Ovary (tissue), 9 donors: Measurements from ENCODE around the gene LSAMP. TPM values are rescaled to one million over a fixed set of nuclear protein-coding genes. Genes with fewer than 3 reads are reported as not detected.

Source experiments
- DNase-seq, 5 donors: peaks; one replicate each; pipeline ENCODE4 v3.0.0-alpha.2; 2019 to 2020
- H3K27ac ChIP-seq, 2 donors: fragments of 200-600 bp; one replicate each; pipeline versions ENCODE4 v1.5.1 to v1.8.0; 2019 to 2022
- H3K27me3 ChIP-seq: fragments of 200-600 bp; one replicate; pipeline ENCODE4 v1.8.0; 2022
- H3K36me3 ChIP-seq: fragments of 200-600 bp; sonication (generic); one replicate; pipeline ENCODE4 v1.5.1; 2019
- H3K4me1 ChIP-seq: one replicate; pipeline ENCODE4 v1.8.1; 2013; ENCODE audit warnings: mild to moderate bottlenecking, moderate library complexity; ENCODE audit not compliant: insufficient read depth
- H3K4me3 ChIP-seq: fragments of 200-600 bp; sonication (generic); one replicate; pipeline ENCODE4 v1.5.1; 2017
- H3K9me3 ChIP-seq, 2 donors: fragments of 200-600 bp in 1 of 2; sonication (generic) in 1 of 2; one replicate each; pipeline versions ENCODE4 v1.5.1 to v1.8.1; 2013 to 2019; ENCODE audit warnings: mild to moderate bottlenecking in 1 of 2, moderate library complexity in 1 of 2
- EP300 ChIP-seq: sonication (generic); formaldehyde crosslinking; IDR thresholded peaks from one replicate; pipeline ENCODE4 v1.6.1; 2017; ENCODE audit warnings: antibody characterized with exemption
- POLR2A ChIP-seq: fragments of 450-650 bp; IDR thresholded peaks from one replicate; pipeline ENCODE4 v1.6.1; 2017; ENCODE audit warnings: antibody characterized with exemption, mild to moderate bottlenecking, moderate library complexity
- WGBS, 3 donors: extraction: QIAGEN DNeasy Blood & Tissue Kit in 1 of 3; methylation state at CpG; one replicate each; pipeline versions ENCODE4 v1.1.5 to v1.1.7; 2013 to 2017; 5-methylcytosine and 5-hydroxymethylcytosine counted together
- intact Hi-C, 4 donors: fragments of 100-400 bp; cut with DNase I; formaldehyde crosslinking; loops; one replicate each; pipeline versions ENCODE4 v1.11.0 to v1.15.1; 2022 to 2023
- polyA plus RNA-seq, 2 donors: library from polyadenylated mRNA; stranded (reverse); fragments of 200-250 nt in 1 of 2; fragments of 350-450 nt in 1 of 2; fragmentation: Illumina TruSeq in 1 of 2; extraction: RNeasy Lipid Tissue Mini Kit (QIAGEN cat#74804) in 1 of 2; gene quantifications; one replicate each; pipeline ENCODE4 v1.2.3, GENCODE V29; 2013 to 2014
- total RNA-seq, 7 donors: library from RNA; depleted of rRNA in 2 of 7; stranded (reverse); fragments of >200 nt in 2 of 7; fragmentation: NEBNext Ultra II Directional in 3 of 7; extraction: Animal tissue kit (Norgen Biotek cat#: 25700) in 3 of 7; gene quantifications; one replicate each; pipeline versions ENCODE4 v1.1.0 to v1.2.4, GENCODE V29; 2016 to 2023
- TF ChIP-seq, protein P1 (sequence below), 3 donors: fragments of 450-650 bp in 2 of 3; fragments of 200-600 bp in 1 of 3; IDR thresholded peaks; one replicate each; pipeline versions ENCODE4 v1.5.1 to v1.8.0; 2016 to 2022; ENCODE audit warnings: antibody characterized with exemption in 3 of 3, mild to moderate bottlenecking in 1 of 3
- donor health status: DM: no; HTN: no; CAD: no; lungs with moderate emphysema.
- donor health status: DM: no; HTN: no; CAD: no.
- donor health status: Bipolar disorder and iron deficiency.
- donor health status: DM: yes; HTN: yes; CAD: no.
- donor health status: DM: no; HTN: no; CAD: no.
- donor health status: DM: yes; HTN: yes; CAD: no.

Gene LSAMP
- total and polyA plus RNA-seq, 9 donors: 1.1 to 13.0 (median 5.4) TPM

DNA sequence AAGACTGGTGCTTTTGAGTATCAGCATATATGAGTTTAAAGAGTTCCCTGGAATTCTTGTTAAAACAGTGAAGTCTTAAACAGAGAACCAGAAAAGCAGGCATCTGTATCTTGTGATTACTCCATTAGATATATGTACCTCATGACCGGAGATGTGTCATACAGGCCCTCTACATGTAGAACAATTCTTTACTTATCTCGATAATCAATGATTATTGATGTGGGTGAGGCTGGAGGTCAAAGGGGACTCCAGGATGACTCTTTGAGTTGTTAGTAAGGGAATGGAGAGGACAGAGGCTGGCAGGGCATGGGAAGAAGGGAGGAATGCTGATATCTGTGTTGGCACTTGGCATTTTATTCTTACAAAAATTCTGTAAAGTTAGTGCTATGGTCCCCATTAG, 666.3 kb downstream of the LSAMP start:
- intact Hi-C loops: no loop called here
- Histone ChIP-seq H3K9me3 (no peaks in the 10 kb centered on the region), H3K4me3 (no peak overlapping the region), H3K27me3 (no peaks in the 10 kb centered on the region), H3K27ac (no peak overlapping the region), H3K4me1 (peaks cover 1% of the 10 kb centered on the region), H3K36me3 (no peaks in the 10 kb centered on the region)
- TF ChIP-seq, protein P1, sequence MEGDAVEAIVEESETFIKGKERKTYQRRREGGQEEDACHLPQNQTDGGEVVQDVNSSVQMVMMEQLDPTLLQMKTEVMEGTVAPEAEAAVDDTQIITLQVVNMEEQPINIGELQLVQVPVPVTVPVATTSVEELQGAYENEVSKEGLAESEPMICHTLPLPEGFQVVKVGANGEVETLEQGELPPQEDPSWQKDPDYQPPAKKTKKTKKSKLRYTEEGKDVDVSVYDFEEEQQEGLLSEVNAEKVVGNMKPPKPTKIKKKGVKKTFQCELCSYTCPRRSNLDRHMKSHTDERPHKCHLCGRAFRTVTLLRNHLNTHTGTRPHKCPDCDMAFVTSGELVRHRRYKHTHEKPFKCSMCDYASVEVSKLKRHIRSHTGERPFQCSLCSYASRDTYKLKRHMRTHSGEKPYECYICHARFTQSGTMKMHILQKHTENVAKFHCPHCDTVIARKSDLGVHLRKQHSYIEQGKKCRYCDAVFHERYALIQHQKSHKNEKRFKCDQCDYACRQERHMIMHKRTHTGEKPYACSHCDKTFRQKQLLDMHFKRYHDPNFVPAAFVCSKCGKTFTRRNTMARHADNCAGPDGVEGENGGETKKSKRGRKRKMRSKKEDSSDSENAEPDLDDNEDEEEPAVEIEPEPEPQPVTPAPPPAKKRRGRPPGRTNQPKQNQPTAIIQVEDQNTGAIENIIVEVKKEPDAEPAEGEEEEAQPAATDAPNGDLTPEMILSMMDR (IDR thresholded peaks at IDR 0.05): no peak
- no peak for TF ChIP-seq EP300
- TF ChIP-seq POLR2A: no peak
- 88 to 90% (median 88%) methylated on average over 2 of the region's 2 CpGs for WGBS, 3 donors
- no peak for DNase-seq

DNA sequence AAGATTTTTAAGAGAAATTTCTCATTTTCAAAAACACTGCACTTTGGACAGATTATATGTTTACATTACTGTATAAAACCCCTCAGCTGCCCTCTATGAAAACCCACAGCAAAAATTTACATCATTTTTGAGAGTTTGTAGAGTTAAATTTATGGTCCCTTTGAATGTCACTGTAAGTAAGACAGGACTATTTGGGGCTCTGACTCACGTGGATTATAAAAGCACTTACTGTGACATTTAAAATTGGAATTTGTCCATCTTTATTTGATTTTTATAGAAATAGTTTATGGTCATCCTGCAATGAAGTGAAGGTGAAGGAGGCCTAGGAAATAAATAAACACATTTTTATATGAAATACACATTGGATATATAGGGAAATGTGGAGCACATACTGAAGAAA, 672.3 kb downstream of the LSAMP start:
- intact Hi-C loops: no loop called here
- Histone ChIP-seq H3K27me3 (no peaks in the 10 kb centered on the region), H3K27ac (no peak overlapping the region), H3K4me1 (no peaks in the 10 kb centered on the region), H3K36me3 (no peaks in the 10 kb centered on the region), H3K9me3 (no peaks in the 10 kb centered on the region), H3K4me3 (no peak overlapping the region)
- 63 to 70% (median 64%) methylated on average over 1 of the region's 1 CpG for WGBS, 3 donors
- TF ChIP-seq, protein P1 (IDR thresholded peaks at IDR 0.05): no peak
- TF ChIP-seq EP300: no peak
- TF ChIP-seq POLR2A: no peak
- DNase-seq: no peak

DNA sequence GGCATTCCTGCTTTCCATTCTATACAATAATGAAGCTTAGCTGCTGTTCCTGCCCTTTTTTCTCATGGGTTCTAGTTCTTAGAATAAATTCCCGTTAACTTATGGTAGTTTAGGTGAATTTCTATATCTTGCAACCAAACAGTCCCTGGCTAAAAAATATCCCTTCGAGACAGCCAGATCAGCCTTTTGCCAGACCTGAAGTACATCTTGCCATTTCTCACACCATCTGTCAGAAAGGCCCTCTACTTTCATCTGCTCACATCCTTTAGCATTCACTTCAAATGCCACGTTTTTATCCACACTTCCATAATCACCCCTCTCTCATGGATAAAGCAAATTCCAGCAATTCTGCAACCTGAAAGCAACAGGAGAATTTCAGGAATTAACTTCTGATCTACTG, 676.6 kb downstream of the LSAMP start:
- TF ChIP-seq POLR2A: no peak
- no peak for TF ChIP-seq EP300
- TF ChIP-seq, protein P1 (IDR thresholded peaks at IDR 0.05): no peak
- no peak overlapping the region for H3K4me3 ChIP-seq
- no peaks in the 10 kb centered on the region for H3K27me3 ChIP-seq
- H3K27ac ChIP-seq: peak overlapping the region in 1 of 2 donors; percentile 27
- DNase-seq: no peak
- intact Hi-C loops: no loop called here
- no peaks in the 10 kb centered on the region for H3K9me3 ChIP-seq
- peaks cover 4% of the 10 kb centered on the region for H3K4me1 ChIP-seq
- 56 to 70% (median 64%) methylated on average over 3 of the region's 3 CpGs for WGBS, 3 donors
- no peaks in the 10 kb centered on the region for H3K36me3 ChIP-seq

DNA sequence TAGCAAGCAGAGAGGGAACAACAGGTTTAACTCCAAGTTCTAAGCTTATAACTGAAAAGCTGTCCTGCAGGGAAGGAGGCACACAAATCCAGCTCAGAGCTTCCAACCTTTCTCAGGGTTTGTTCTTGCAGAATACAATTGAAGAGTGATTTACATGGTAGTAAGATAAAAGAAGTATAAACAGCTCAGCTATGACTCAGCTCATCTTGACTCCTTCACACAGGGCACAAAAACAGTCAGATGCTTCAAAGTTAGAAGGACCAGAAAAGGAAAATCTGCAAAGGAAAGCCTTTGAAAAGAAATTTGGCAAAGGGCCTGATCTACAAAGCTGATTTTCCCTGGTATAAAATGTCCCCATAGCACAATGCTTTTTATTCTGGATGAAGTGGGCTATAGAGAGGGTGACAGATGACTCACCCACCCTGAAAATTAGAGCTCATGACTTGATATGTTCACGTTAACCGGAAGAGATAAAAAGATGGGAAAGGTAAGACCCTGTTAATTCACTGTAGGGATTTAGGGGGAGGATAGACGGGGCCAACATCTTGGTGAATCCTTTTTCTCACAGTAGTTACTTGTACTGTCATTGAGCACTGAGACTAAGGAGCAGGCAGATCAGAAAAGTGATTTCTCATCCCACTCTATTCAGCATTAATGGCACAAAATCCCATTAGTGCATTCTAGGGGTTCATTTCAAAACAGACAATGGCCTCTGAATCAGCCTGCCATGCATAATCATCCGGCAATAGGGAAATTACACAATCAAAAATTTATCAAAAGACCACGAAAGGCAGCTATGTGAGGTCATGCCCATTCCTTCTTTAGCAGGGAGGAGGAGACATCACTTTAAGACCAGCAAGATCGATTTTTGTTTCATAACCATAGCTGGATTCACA, 678.5 kb downstream of the LSAMP start:
- Histone ChIP-seq H3K27ac (peak overlapping the region in 1 of 2 donors; percentile 67), H3K4me3 (no peak overlapping the region), H3K9me3 (no peaks in the 10 kb centered on the region), H3K4me1 (peaks cover 4% of the 10 kb centered on the region), H3K36me3 (no peaks in the 10 kb centered on the region), H3K27me3 (no peaks in the 10 kb centered on the region)
- DNase-seq: no peak
- TF ChIP-seq, protein P1 (IDR thresholded peaks at IDR 0.05): no peak
- no peak for TF ChIP-seq EP300
- no peak for TF ChIP-seq POLR2A
- intact Hi-C loops: no loop called here
- 40 to 43% (median 41%) methylated on average over 6 of the region's 6 CpGs for WGBS, 3 donors
